Endothelial cell of umbilical vein (primary cell): Measurements from ENCODE around the gene KNCN. TPM values are rescaled to one million over a fixed set of nuclear protein-coding genes. Genes with fewer than 3 reads are reported as not detected.

Source experiments
- BruUV-seq: library from RNA; stranded (reverse); fragments of 400-500 nt; replicated peaks from 2 replicates; lab custom pipeline; 2021; lab: Mats Ljungman, UMichigan
- CTCF ChIA-PET: fragments of 300-600, 350-600 bp; sonication (Branson Sonifier 250); formaldehyde crosslinking; loops from one replicate; lab custom pipeline; 2021; ENCODE audit warnings: antibody characterized with exemption, inconsistent platforms; lab: Charles Lee
- POLR2A ChIA-PET: fragments of 300-600, 350-600 bp; sonication (Branson Sonifier 250); formaldehyde crosslinking; loops from one replicate; lab custom pipeline; 2021; ENCODE audit warnings: antibody characterized with exemption, inconsistent platforms; lab: Charles Lee
- DNase-seq: peaks from one replicate; pipeline ENCODE4 v3.0.0-alpha.2; 2011; ENCODE audit warnings: low read depth, low spot score
- FAIRE-seq: peaks from 2 replicates; lab custom pipeline; 2011; peaks lifted over from hg19 to GRCh38; lab: Jason Lieb, UNC
- H2AFZ ChIP-seq: 2 replicates; pipeline ENCODE4 v1.6.0; 2012; ENCODE audit warnings: low read depth, low read length, control low read depth, inconsistent platforms
- H3K27ac ChIP-seq: 2 replicates; pipeline ENCODE4 v1.5.1; 2011; ENCODE audit warnings: low read depth, mild to moderate bottlenecking, control low read depth, low read length, moderate library complexity; ENCODE audit not compliant: insufficient read depth
- H3K27me3 ChIP-seq, 2 experiments: 2 replicates each; pipeline versions ENCODE4 v1.6.0 to v1.6.1; 2011; ENCODE audit warnings: low read length in 2 of 2, mixed read lengths in 1 of 2; ENCODE audit not compliant: control insufficient read depth in 2 of 2, insufficient read depth in 2 of 2
- H3K36me3 ChIP-seq, 2 experiments: 2 replicates in 1 of 2; 3 replicates in 1 of 2; pipeline ENCODE4 v1.5.1; 2011; ENCODE audit warnings: low read length in 2 of 2, mild to moderate bottlenecking in 1 of 2, moderate library complexity in 1 of 2; ENCODE audit not compliant: control insufficient read depth in 2 of 2, insufficient read depth in 2 of 2; ENCODE audit errors: extremely low read depth in 1 of 2
- H3K4me1 ChIP-seq: 3 replicates; pipeline ENCODE4 v1.5.1; 2011; ENCODE audit warnings: mild to moderate bottlenecking, low read length; ENCODE audit not compliant: control insufficient read depth, insufficient read depth; ENCODE audit errors: extremely low read depth
- H3K4me2 ChIP-seq: 2 replicates; pipeline ENCODE4 v1.6.1; 2011; ENCODE audit warnings: low read length, control low read depth, mixed read lengths; ENCODE audit not compliant: insufficient read depth
- H3K4me3 ChIP-seq, 3 experiments: fragments of 200-600 bp in 1 of 3; sonication (generic), shearing (Covaris generic) in 1 of 3; replicated peaks in 1 of 3; 2 replicates each; pipeline ENCODE4 v1.5.1; 2011 to 2016; ENCODE audit warnings: control low read depth in 3 of 3, low read length in 3 of 3, mild to moderate bottlenecking in 2 of 3, inconsistent platforms in 1 of 3, low read depth in 1 of 3, moderate library complexity in 1 of 3; ENCODE audit not compliant: insufficient read depth in 1 of 3
- H3K79me2 ChIP-seq: 2 replicates; pipeline ENCODE4 v1.6.0; 2012; ENCODE audit warnings: low read length, inconsistent platforms; ENCODE audit not compliant: control insufficient read depth, insufficient read depth
- H3K9ac ChIP-seq: replicated peaks from 2 replicates; pipeline ENCODE3; 2011; ENCODE audit warnings: low read length, control low read depth; ENCODE audit not compliant: insufficient read depth; ENCODE audit errors: extremely low read depth
- H3K9me1 ChIP-seq: replicated peaks from 3 replicates; pipeline ENCODE4 v1.6.0; 2011; ENCODE audit warnings: mild to moderate bottlenecking, low read length; ENCODE audit not compliant: control insufficient read depth, insufficient read depth; ENCODE audit errors: extremely low read depth
- H3K9me3 ChIP-seq: replicated peaks from 2 replicates; pipeline ENCODE4 v1.5.1; 2012; ENCODE audit warnings: low read length, inconsistent platforms; ENCODE audit not compliant: control insufficient read depth, insufficient read depth
- H4K20me1 ChIP-seq: replicated peaks from 2 replicates; pipeline ENCODE3; 2011; ENCODE audit warnings: mild to moderate bottlenecking, low read length; ENCODE audit not compliant: control insufficient read depth, insufficient read depth; ENCODE audit errors: extremely low read depth
- EZH2 ChIP-seq: IDR thresholded peaks from 2 replicates; pipeline ENCODE4 v1.6.1; 2012; ENCODE audit warnings: borderline replicate concordance, low read depth, mild to moderate bottlenecking, moderate library complexity, low read length, inconsistent platforms; ENCODE audit not compliant: severe bottlenecking
- FOS ChIP-seq: IDR thresholded peaks from 2 replicates; pipeline ENCODE4 v1.6.1; 2011; ENCODE audit warnings: mild to moderate bottlenecking, low read length, moderate library complexity, borderline replicate concordance; ENCODE audit not compliant: insufficient read depth
- GATA2 ChIP-seq: IDR thresholded peaks from 2 replicates; pipeline ENCODE4 v1.7.0; 2011; ENCODE audit warnings: low read depth, mild to moderate bottlenecking, moderate library complexity, mixed read lengths, low read length; ENCODE audit not compliant: insufficient read length, insufficient read depth
- JUN ChIP-seq: IDR thresholded peaks from 2 replicates; pipeline ENCODE4 v1.6.1; 2011; ENCODE audit warnings: borderline replicate concordance, low read depth; ENCODE audit not compliant: insufficient read length, insufficient read depth
- MYC ChIP-seq: IDR thresholded peaks from one replicate; pipeline ENCODE4 v1.6.1; 2011; ENCODE audit warnings: mild to moderate bottlenecking, low read depth, low read length
- POLR2A ChIP-seq: IDR thresholded peaks from 2 replicates; pipeline ENCODE4 v1.6.1; 2012; ENCODE audit warnings: low read depth, mild to moderate bottlenecking, control low read depth, low read length
- POLR2AphosphoS5 ChIP-seq: IDR thresholded peaks from 2 replicates; pipeline ENCODE4 v1.6.1; 2012; ENCODE audit warnings: low read depth, mild to moderate bottlenecking, control low read depth, low read length, moderate library complexity; ENCODE audit not compliant: insufficient read depth
- dilution Hi-C: fragments of 300-500 bp; cut with MboI; formaldehyde crosslinking; loops from one replicate; pipeline ENCODE4 v1.15.0; 2019; ENCODE audit warnings: low sequenced_read_pairs; ENCODE audit not compliant: extremely low pct_ligation_motif_present
- intact Hi-C: fragments of 100-400 bp; cut with micrococcal nuclease; formaldehyde crosslinking; loops from one replicate; pipeline ENCODE4 v1.10.0; 2022
- polyA plus RNA-seq, 4 experiments: library from polyadenylated mRNA; depleted of rRNA in 3 of 4; stranded (reverse) in 3 of 4; unstranded in 1 of 4; fragments of >200 nt; gene quantifications; 2 replicates each; pipeline versions ENCODE4 v1.2.1 to v1.2.3, GENCODE V29; 2011 to 2012; ENCODE audit warnings: missing spikeins in 1 of 4
- total RNA-seq: library from RNA; stranded (reverse); gene quantifications from 2 replicates; pipeline ENCODE4 v1.2.3, GENCODE V29; 2021
- TF ChIP-seq, protein P1 (sequence below), 2 donors: IDR thresholded peaks; 1 replicate in 1 of 2; 2 replicates in 1 of 2; pipeline ENCODE4 v1.5.1; 2011; ENCODE audit warnings: low read length in 2 of 2, mild to moderate bottlenecking in 2 of 2, moderate library complexity in 2 of 2, control low read depth in 1 of 2, inconsistent platforms in 1 of 2, low read depth in 1 of 2; ENCODE audit not compliant: insufficient read depth in 1 of 2; ENCODE audit errors: extremely low read depth in 1 of 2
- TF ChIP-seq, protein P2 (sequence below): IDR thresholded peaks from 2 replicates; pipeline ENCODE4 v1.6.1; 2011; ENCODE audit not compliant: insufficient read depth, insufficient read length

Gene KNCN
- total and polyA plus RNA-seq, 2 donors (not counting 3 experiments of a cell fraction or from before 2014, with no cell fraction given), result not detected

DNA sequence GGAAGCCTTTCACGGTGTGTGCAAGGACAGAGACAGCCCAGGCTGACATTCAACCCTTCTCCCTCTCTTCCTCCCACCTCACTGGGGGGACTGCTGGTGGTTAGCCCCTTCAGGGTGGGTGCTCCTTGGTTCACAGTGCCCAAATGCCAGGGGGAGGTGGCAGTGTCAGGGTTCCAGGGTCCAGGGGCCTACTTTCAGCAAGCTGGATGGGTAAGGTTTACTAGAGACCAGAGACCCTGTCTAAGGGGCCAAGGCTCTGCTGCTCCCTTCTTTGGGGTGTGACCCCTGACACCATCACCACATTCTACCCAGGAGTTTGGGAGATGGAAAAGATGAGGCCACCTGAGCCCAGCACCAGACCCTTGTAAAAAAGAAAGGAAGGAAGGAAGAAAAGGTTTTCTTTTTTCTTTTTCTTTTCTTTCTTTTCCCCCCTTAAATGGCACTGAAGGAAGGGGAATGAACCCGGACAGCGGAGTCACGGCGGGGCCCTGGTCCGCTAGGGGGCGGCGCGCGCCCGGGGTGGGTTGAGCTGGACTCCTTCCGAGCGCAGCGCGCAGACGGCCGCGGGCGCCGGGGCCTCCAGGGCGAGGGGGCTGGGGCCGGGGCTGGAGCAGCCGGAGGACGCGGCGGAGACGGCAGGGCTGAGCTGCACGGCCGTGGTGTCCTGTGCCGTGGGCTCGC is 18.8 kb downstream of the KNCN start:
- peak; percentile 43 for FAIRE-seq
- no peaks in the 10 kb centered on the region for H4K20me1 ChIP-seq
- no peaks in the 10 kb centered on the region for H3K9me1 ChIP-seq
- peak overlapping the region; percentile 56 for H2AFZ ChIP-seq
- no peaks in the 10 kb centered on the region for H3K36me3 ChIP-seq
- H3K27ac ChIP-seq, result no peak overlapping the region
- H3K9ac ChIP-seq, result no peak overlapping the region
- intact Hi-C loops, result loop anchor here (1.0 to 5.0 kb wide), 2 partner anchors 193 to 470 kb away; no protein-coding TSS in a partner anchor
- no peak overlapping the region for H3K4me2 ChIP-seq
- H3K27me3 ChIP-seq, result peaks cover 23 to 42% of the 10 kb centered on the region in 2 experiments
- peaks cover 2% of the 10 kb centered on the region for H3K4me1 ChIP-seq
- TF ChIP-seq, protein P1, sequence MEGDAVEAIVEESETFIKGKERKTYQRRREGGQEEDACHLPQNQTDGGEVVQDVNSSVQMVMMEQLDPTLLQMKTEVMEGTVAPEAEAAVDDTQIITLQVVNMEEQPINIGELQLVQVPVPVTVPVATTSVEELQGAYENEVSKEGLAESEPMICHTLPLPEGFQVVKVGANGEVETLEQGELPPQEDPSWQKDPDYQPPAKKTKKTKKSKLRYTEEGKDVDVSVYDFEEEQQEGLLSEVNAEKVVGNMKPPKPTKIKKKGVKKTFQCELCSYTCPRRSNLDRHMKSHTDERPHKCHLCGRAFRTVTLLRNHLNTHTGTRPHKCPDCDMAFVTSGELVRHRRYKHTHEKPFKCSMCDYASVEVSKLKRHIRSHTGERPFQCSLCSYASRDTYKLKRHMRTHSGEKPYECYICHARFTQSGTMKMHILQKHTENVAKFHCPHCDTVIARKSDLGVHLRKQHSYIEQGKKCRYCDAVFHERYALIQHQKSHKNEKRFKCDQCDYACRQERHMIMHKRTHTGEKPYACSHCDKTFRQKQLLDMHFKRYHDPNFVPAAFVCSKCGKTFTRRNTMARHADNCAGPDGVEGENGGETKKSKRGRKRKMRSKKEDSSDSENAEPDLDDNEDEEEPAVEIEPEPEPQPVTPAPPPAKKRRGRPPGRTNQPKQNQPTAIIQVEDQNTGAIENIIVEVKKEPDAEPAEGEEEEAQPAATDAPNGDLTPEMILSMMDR (IDR thresholded peaks at IDR 0.05; ENCODE audit: extremely low read depth in 1 of 2, insufficient read depth in 1 of 2, low read depth in 1 of 2, low read length in 2 of 2), result peak; percentile 67 to 71
- TF ChIP-seq POLR2AphosphoS5, result no peak
- no peaks in the 10 kb centered on the region for H3K79me2 ChIP-seq
- peak overlapping the region in 1 of 3 experiments; percentile 11 for H3K4me3 ChIP-seq
- no TSS peak for BruUV-seq
- POLR2A ChIA-PET, result no interaction called here
- H3K9me3 ChIP-seq, result no peaks in the 10 kb centered on the region
- dilution Hi-C loops, result no loop called here
- DNase-seq, result peak; percentile 37
- CTCF ChIA-PET, result interaction anchor here (0.6 to 3.7 kb wide), 23 partner anchors 10 to 194 kb away, joined by 3 to 34 read pairs (median 4); partner anchors contain the start of genes EFCAB14, KNCN and MOB3C

DNA sequence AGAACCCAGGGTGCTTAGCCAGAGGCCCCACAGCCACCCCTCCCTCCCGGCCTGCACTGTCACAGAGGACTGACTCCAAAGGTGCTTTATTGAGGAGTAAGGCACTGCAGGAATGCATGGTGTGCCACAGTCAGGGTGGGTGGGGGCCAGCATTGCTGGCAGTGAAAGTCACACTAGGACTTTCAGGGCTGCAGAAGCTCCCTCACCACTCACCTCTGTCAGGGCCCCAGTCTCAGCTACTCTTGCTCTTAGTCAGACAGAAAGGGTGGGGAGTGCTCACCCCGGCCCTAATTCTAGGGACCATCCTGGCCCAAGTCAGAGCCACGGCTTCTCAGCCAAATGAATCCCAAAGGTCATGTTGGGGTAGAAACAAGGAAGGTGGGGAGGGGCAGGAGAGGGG is 19.4 kb downstream of the KNCN start:
- no peaks in the 10 kb centered on the region for H3K36me3 ChIP-seq
- DNase-seq, result no peak
- no peaks in the 10 kb centered on the region for H3K9me3 ChIP-seq
- TF ChIP-seq EZH2, result no peak
- TF ChIP-seq, protein P2, sequence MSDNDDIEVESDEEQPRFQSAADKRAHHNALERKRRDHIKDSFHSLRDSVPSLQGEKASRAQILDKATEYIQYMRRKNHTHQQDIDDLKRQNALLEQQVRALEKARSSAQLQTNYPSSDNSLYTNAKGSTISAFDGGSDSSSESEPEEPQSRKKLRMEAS, result no peak
- TF ChIP-seq, protein P1 (IDR thresholded peaks at IDR 0.05; ENCODE audit: extremely low read depth in 1 of 2, insufficient read depth in 1 of 2, low read depth in 1 of 2, low read length in 2 of 2), result no peak
- no peak for TF ChIP-seq FOS
- TF ChIP-seq GATA2, result no peak
- TF ChIP-seq MYC, result no peak
- TF ChIP-seq POLR2AphosphoS5, result no peak
- TF ChIP-seq JUN, result no peak
- no peak for TF ChIP-seq POLR2A
- intact Hi-C loops, result loop anchor here (5.0 kb wide), 1 partner anchor 470 kb away; no protein-coding TSS in a partner anchor
- no peak overlapping the region for H3K27ac ChIP-seq
- dilution Hi-C loops, result no loop called here
- H3K4me2 ChIP-seq, result no peak overlapping the region
- CTCF ChIA-PET, result interaction anchor here (0.7 to 3.3 kb wide), 7 partner anchors 16 to 195 kb away, joined by 3 to 21 read pairs (median 7); no protein-coding TSS in a partner anchor
- H2AFZ ChIP-seq, result no peak overlapping the region
- no peak overlapping the region for H3K9ac ChIP-seq
- FAIRE-seq, result no peak
- no peak overlapping the region for H3K4me3 ChIP-seq
- H3K4me1 ChIP-seq, result peaks cover 2% of the 10 kb centered on the region
- BruUV-seq, result no TSS peak
- H3K79me2 ChIP-seq, result no peaks in the 10 kb centered on the region
- POLR2A ChIA-PET, result no interaction called here
- H4K20me1 ChIP-seq, result no peaks in the 10 kb centered on the region
- H3K9me1 ChIP-seq, result no peaks in the 10 kb centered on the region
- peaks cover 24 to 45% of the 10 kb centered on the region in 2 experiments for H3K27me3 ChIP-seq
